Esophagus muscularis mucosa (tissue), 4 donors: Measurements from ENCODE around the gene PCNX1. TPM values are rescaled to one million over a fixed set of nuclear protein-coding genes. Genes with fewer than 3 reads are reported as not detected.

ENCODE experiments used
- DNase-seq: peaks from one replicate; pipeline ENCODE4 v3.0.0-alpha.2; 2017; ENCODE audit errors: extremely low spot score
- H3K27ac ChIP-seq, 4 donors: fragments of 200-600 bp; sonication (generic); replicated peaks in 1 of 4; 1 replicate in 3 of 4; 2 replicates in 1 of 4; pipeline ENCODE4 v1.5.1; 2016 to 2019; ENCODE audit warnings: mild to moderate bottlenecking in 1 of 4
- H3K27me3 ChIP-seq, 4 donors: fragments of 200-600 bp; sonication (generic); one replicate each; pipeline versions ENCODE4 v1.5.1 to v1.6.0; 2016 to 2019
- H3K36me3 ChIP-seq, 4 donors: fragments of 200-600 bp; sonication (generic); one replicate each; pipeline ENCODE4 v1.5.1; 2016 to 2019
- H3K4me1 ChIP-seq, 4 donors: fragments of 200-600 bp; sonication (generic); one replicate each; pipeline ENCODE4 v1.5.1; 2016 to 2019
- H3K4me3 ChIP-seq, 4 donors: fragments of 200-600 bp; sonication (generic); 1 replicate in 2 of 4; 2 replicates in 2 of 4; pipeline ENCODE4 v1.5.1; 2016 to 2019; ENCODE audit warnings: mild to moderate bottlenecking in 4 of 4, moderate library complexity in 1 of 4
- H3K9me3 ChIP-seq, 4 donors: fragments of 200-600 bp; sonication (generic); 1 replicate in 3 of 4; 2 replicates in 1 of 4; pipeline ENCODE4 v1.5.1; 2016 to 2019
- EP300 ChIP-seq: sonication (generic); formaldehyde crosslinking; IDR thresholded peaks from one replicate; pipeline ENCODE4 v1.6.1; 2017; ENCODE audit warnings: antibody characterized with exemption
- POLR2A ChIP-seq: fragments of 450-650 bp; IDR thresholded peaks from one replicate; pipeline ENCODE4 v1.6.1; 2017; ENCODE audit warnings: antibody characterized with exemption, moderate library complexity, mild to moderate bottlenecking, low read depth
- POLR2AphosphoS5 ChIP-seq, 2 donors: sonication (generic); formaldehyde crosslinking; IDR thresholded peaks; one replicate each; pipeline ENCODE4 v1.6.1; 2017; ENCODE audit warnings: antibody characterized with exemption in 2 of 2
- WGBS: methylation state at CpG from one replicate; pipeline ENCODE4 v1.1.5; 2018; 5-methylcytosine and 5-hydroxymethylcytosine counted together
- intact Hi-C: fragments of 100-400 bp; cut with DNase I; formaldehyde crosslinking; loops from one replicate; pipeline ENCODE4 v1.15.1; 2023
- total RNA-seq, 4 donors: library from RNA; depleted of rRNA; stranded (reverse); fragments of >200 nt; gene quantifications; one replicate each; pipeline versions ENCODE4 v1.1.0 to v1.2.1, GENCODE V29; 2016
- TF ChIP-seq, protein P1 (sequence below), 3 experiments: fragments of 200-600 bp in 2 of 3; fragments of 450-650 bp in 1 of 3; sonication (generic) in 2 of 3; IDR thresholded peaks; one replicate each; pipeline ENCODE4 v1.5.1; 2017 to 2019; ENCODE audit warnings: antibody characterized with exemption in 3 of 3, mild to moderate bottlenecking in 2 of 3, moderate library complexity in 1 of 3

PCNX1 gene
- total RNA-seq, 4 donors from 2014 or later: 56.3 to 62.5 (median 59.6) TPM

DNA sequence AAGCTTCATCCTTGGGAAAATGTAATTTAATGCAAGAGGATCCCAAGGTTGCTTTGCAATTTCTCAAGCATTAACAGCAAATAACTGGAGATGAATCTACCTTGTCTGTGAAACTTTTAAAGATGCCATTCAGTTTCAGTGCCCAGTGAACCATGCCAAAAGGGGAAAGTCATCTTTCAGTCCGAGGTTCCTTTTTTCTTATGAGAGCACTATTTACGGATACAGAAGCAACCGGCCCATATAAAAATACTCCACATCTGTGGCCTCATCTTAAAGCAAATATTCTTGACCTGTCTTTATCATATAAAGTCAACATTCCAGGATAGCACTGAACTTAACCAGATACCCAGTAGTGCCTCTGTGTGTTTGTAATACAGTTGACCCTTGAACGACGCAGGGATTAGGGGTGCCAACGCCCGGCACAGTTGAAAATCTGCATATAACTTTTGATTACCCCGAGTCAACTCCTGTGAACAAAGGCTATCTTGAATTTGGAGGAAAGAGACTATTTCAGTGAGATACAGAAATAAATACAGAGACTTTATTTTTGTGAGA lies 209.4 kb downstream of the PCNX1 start:
- no peak for TF ChIP-seq POLR2A
- no peak for TF ChIP-seq EP300
- no peak for TF ChIP-seq POLR2AphosphoS5 (IDR thresholded peaks at IDR 0.05)
- TF ChIP-seq, protein P1, sequence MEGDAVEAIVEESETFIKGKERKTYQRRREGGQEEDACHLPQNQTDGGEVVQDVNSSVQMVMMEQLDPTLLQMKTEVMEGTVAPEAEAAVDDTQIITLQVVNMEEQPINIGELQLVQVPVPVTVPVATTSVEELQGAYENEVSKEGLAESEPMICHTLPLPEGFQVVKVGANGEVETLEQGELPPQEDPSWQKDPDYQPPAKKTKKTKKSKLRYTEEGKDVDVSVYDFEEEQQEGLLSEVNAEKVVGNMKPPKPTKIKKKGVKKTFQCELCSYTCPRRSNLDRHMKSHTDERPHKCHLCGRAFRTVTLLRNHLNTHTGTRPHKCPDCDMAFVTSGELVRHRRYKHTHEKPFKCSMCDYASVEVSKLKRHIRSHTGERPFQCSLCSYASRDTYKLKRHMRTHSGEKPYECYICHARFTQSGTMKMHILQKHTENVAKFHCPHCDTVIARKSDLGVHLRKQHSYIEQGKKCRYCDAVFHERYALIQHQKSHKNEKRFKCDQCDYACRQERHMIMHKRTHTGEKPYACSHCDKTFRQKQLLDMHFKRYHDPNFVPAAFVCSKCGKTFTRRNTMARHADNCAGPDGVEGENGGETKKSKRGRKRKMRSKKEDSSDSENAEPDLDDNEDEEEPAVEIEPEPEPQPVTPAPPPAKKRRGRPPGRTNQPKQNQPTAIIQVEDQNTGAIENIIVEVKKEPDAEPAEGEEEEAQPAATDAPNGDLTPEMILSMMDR (IDR thresholded peaks at IDR 0.05): no peak
- Histone ChIP-seq H3K27me3 (no peaks in the 10 kb centered on the region), H3K9me3 (peaks cover 0 to 4% (median 0%) of the 10 kb centered on the region in 4 donors), H3K36me3 (peaks cover 0 to 5% (median 2%) of the 10 kb centered on the region in 4 donors), H3K4me1 (no peaks in the 10 kb centered on the region), H3K4me3 (no peak overlapping the region), H3K27ac (no peak overlapping the region)
- 68% methylated on average over 8 of the region's 8 CpGs for whole genome bisulfite sequencing
- intact Hi-C loops: no loop called here
- no peak for DNase-seq

DNA sequence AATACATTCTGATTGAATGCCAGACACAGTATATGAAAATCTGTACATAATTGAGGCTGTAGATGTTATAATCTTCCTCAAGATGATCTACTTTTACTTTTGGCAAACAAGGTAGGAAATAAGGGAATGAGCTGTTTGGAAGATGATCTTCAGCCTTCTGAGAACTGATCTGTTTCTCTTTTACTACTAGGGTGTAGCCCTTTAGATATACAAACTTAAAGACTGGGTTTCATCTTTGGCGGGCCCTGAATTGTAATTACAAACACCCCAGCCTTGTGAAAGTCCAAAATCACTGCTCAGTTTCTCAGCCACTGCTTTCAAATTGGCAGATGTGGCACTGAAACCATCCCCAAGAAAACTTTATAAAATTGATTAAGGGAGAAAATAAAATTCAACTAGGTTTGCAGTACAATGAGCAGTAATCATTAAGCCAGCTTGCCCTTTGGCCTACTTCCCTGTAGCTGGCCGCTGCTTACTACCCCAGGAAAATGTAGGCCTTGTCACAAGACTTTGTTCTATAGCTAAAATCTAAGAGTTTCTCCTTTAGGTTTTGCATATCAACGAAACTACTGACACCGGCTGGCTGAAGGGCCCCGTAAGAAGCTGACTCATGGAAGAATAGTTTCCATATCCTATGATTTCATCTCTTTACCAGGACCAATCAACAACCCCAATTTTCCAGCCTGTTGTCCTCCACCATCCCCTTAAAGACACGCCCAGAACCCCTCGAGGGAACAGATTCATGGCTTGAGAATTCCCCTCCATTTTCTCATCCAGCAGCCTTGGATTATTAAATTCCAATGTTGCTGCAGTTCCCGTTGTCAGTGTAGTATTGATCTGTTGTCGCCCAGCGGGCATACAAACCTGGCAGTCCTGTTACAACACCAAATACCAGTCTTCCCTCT lies 210.8 kb downstream of the PCNX1 start:
- 80% methylated on average over 10 of the region's 10 CpGs for WGBS

DNA sequence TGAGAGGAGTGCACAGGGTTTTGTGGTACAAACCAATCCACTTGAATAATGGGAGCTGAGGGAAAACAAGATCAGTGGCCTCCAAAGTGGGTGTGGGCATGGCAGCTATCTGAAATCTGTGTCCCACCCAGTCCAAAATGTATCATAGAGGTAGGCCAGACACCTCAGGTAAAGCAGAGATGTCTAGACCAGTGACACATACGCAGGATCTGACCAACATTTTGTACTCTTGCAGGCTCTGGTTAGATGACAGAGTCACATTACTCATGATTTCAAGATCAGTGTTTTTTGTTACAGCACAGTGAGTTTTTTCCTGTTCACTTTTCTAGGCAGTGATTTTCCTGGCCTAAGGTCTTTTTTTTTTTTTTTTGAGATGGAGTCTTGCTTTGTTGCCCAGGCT lies 211.8 kb downstream of the PCNX1 start:
- intact Hi-C loops: no loop called here
- 100% methylated on average over 1 of the region's 1 CpG for WGBS

More for the DNA sequence above, 210.8 kb downstream of the PCNX1 start:
- Histone ChIP-seq H3K36me3 (peaks cover 0 to 4% (median 2%) of the 10 kb centered on the region in 4 donors), H3K27me3 (no peaks in the 10 kb centered on the region), H3K9me3 (peaks cover 0 to 5% (median 0%) of the 10 kb centered on the region in 4 donors), H3K4me1 (no peaks in the 10 kb centered on the region), H3K27ac (no peak overlapping the region), H3K4me3 (no peak overlapping the region)
- DNase-seq: no peak
- TF ChIP-seq, protein P1 (IDR thresholded peaks at IDR 0.05): no peak
- TF ChIP-seq POLR2AphosphoS5 (IDR thresholded peaks at IDR 0.05): no peak
- TF ChIP-seq EP300: no peak
- TF ChIP-seq POLR2A: no peak
- intact Hi-C loops: no loop called here

DNA sequence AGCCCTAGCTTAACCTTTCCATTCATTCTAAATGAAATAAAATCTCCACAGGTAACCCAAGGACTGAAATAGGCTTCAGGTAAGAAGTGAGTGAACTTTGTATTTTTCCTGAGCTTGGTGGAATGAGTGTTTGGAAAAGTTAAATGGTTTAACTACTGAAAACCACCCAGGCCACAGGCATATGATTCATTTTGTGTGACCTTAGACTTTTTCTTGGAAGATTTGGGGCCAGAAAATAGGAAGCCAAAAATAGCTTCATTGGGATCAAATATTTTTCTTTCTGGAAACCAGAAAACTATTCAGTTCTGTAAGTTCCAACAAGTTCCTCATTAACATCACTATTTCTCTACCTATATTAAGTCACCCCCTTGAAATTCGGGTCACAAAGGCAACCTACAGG lies 212.6 kb downstream of the PCNX1 start:
- Histone ChIP-seq H3K4me1 (no peaks in the 10 kb centered on the region), H3K27me3 (no peaks in the 10 kb centered on the region), H3K4me3 (no peak overlapping the region), H3K36me3 (peaks cover 0 to 4% (median 0%) of the 10 kb centered on the region in 4 donors), H3K9me3 (peaks cover 0 to 5% (median 0%) of the 10 kb centered on the region in 4 donors), H3K27ac (no peak overlapping the region)
- intact Hi-C loops: no loop called here
- TF ChIP-seq, protein P1 (IDR thresholded peaks at IDR 0.05): no peak
- TF ChIP-seq EP300 (no peak), POLR2A (no peak), POLR2AphosphoS5 (IDR thresholded peaks at IDR 0.05) (no peak)
- no peak for DNase-seq
- WGBS: 95% methylated on average over 1 of the region's 1 CpG

More for the DNA sequence above, 211.8 kb downstream of the PCNX1 start:
- Histone ChIP-seq H3K4me3 (no peak overlapping the region), H3K4me1 (no peaks in the 10 kb centered on the region), H3K27me3 (no peaks in the 10 kb centered on the region), H3K27ac (no peak overlapping the region), H3K9me3 (peaks cover 0 to 5% (median 0%) of the 10 kb centered on the region in 4 donors), H3K36me3 (peaks cover 0 to 4% (median 0%) of the 10 kb centered on the region in 4 donors)
- no peak for DNase-seq
- TF ChIP-seq EP300 (no peak), POLR2A (no peak), POLR2AphosphoS5 (IDR thresholded peaks at IDR 0.05) (no peak)
- TF ChIP-seq, protein P1 (IDR thresholded peaks at IDR 0.05): no peak
